ENCODE measurements around the gene VTI1A.

- TF ChIP-seq POLR2A (IDR thresholded peaks at IDR 0.05) (no peak), CTCF (IDR thresholded peaks at IDR 0.05) (no peak)
Observed at GRCh38 chr10:112817981-112818777, 371.2 kb downstream of the VTI1A start.

Measured in breast epithelium (tissue), 3 donors.